PC-3 (cell line): ENCODE data around the gene VPS35L. TPM values are rescaled to one million over a fixed set of nuclear protein-coding genes. Genes with fewer than 3 reads are reported as not detected.

Source experiments
- ATAC-seq: fragments of 200-7000 bp; cut with Tn5 transposase; 2 replicates; pipeline ENCODE4 v1.9.1; 2020; ENCODE audit warnings: mild to moderate bottlenecking, moderate library complexity
- BruUV-seq: library from RNA; stranded (reverse); fragments of 400-500 nt; replicated peaks from 2 replicates; lab custom pipeline; 2021; lab: Mats Ljungman, UMichigan
- CTCF ChIA-PET: fragments of 300-600 bp; sonication (Branson Sonifier 250); formaldehyde crosslinking; loops from one replicate; lab custom pipeline; 2022; ENCODE audit warnings: antibody characterized with exemption; lab: Charles Lee
- POLR2A ChIA-PET: fragments of 300-600 bp; sonication (Branson Sonifier 250); formaldehyde crosslinking; loops from one replicate; lab custom pipeline; 2022; ENCODE audit warnings: antibody characterized with exemption; ENCODE audit not compliant: unreplicated experiment; lab: Charles Lee
- DNase-seq: peaks from one replicate; pipeline ENCODE4 v3.0.0-alpha.2; 2015
- H2AFZ ChIP-seq: fragments of 300-600 bp; sonication (generic); 2 replicates; pipeline ENCODE4 v1.6.0; 2016; ENCODE audit warnings: antibody characterized with exemption, low read length
- H3F3A ChIP-seq: fragments of 300-600 bp; sonication (generic); one replicate; pipeline ENCODE4 v1.6.0; 2017; ENCODE audit warnings: antibody characterized with exemption, low read length, control low read depth, mild to moderate bottlenecking; ENCODE audit not compliant: unreplicated experiment
- H3K27ac ChIP-seq: fragments of 300-600 bp; sonication (generic); 2 replicates; pipeline ENCODE4 v1.5.1; 2016; ENCODE audit warnings: mild to moderate bottlenecking, low read length
- H3K27me3 ChIP-seq: fragments of 300-600 bp; sonication (generic); 2 replicates; pipeline ENCODE4 v1.6.1; 2016; ENCODE audit warnings: low read length, mixed read lengths
- H3K36me3 ChIP-seq: fragments of 300-600 bp; sonication (generic); 2 replicates; pipeline ENCODE4 v1.6.1; 2016; ENCODE audit warnings: low read depth, mixed run types, low read length, mixed read lengths
- H3K4me1 ChIP-seq: fragments of 300-600 bp; sonication (generic); 2 replicates; pipeline ENCODE4 v1.5.1; 2016; ENCODE audit warnings: low read length; ENCODE audit not compliant: insufficient read depth
- H3K4me2 ChIP-seq: fragments of 300-600 bp; sonication (generic); 2 replicates; pipeline ENCODE4 v1.6.0; 2016; ENCODE audit warnings: low read length
- H3K4me3 ChIP-seq: fragments of 300-600 bp; sonication (generic); 2 replicates; pipeline ENCODE4 v1.5.1; 2016; ENCODE audit warnings: mild to moderate bottlenecking, low read length, mixed read lengths
- H3K79me2 ChIP-seq: fragments of 300-600 bp; sonication (generic); 2 replicates; pipeline ENCODE4 v1.6.1; 2017; ENCODE audit warnings: low read length, mixed read lengths
- H3K9ac ChIP-seq: fragments of 300-600 bp; sonication (generic); 2 replicates; pipeline ENCODE4 v1.6.0; 2016; ENCODE audit warnings: mild to moderate bottlenecking, low read length
- H3K9me2 ChIP-seq: fragments of 300-600 bp; sonication (generic); replicated peaks from 2 replicates; pipeline ENCODE4 v1.6.1; 2016; ENCODE audit warnings: mixed run types, low read length, mixed read lengths
- H3K9me3 ChIP-seq: fragments of 300-600 bp; sonication (generic); 2 replicates; pipeline ENCODE4 v1.6.1; 2016; ENCODE audit warnings: low read length, mixed read lengths
- H4K20me1 ChIP-seq: fragments of 300-600 bp; sonication (generic); 2 replicates; pipeline ENCODE4 v1.6.1; 2016; ENCODE audit warnings: low read length, mixed read lengths
- CTCF ChIP-seq: fragments of 300-600 bp; sonication (generic); conservative IDR thresholded peaks from 2 replicates; pipeline ENCODE4 v1.5.1; 2017; ENCODE audit warnings: antibody characterized with exemption, low read depth, mild to moderate bottlenecking, low read length
- EZH2 ChIP-seq: fragments of 300-600 bp; sonication (generic); IDR thresholded peaks from one replicate; pipeline ENCODE4 v1.6.1; 2017; ENCODE audit warnings: antibody characterized with exemption, mild to moderate bottlenecking, low read length; ENCODE audit not compliant: unreplicated experiment
- EZH2phosphoT487 ChIP-seq: fragments of 300-600 bp; sonication (generic); IDR thresholded peaks from 2 replicates; pipeline ENCODE4 v1.6.1; 2018; ENCODE audit warnings: mild to moderate bottlenecking, antibody characterized with exemption, low read length, borderline replicate concordance
- intact Hi-C: fragments of 100-400 bp; cut with micrococcal nuclease; formaldehyde crosslinking; loops from 2 replicates; pipeline ENCODE4 v1.9.0; 2023
- total RNA-seq: library from RNA; depleted of rRNA; stranded (reverse); fragments of >200 nt; gene quantifications from 2 replicates; pipeline ENCODE4 v1.2.3, GENCODE V29; 2014

Gene VPS35L
- total RNA-seq, 1 experiment from 2014 or later = 2.9 TPM

GRCh38 chr16:19566362-19566761 lies 10.9 kb downstream of the VPS35L start:
- Histone ChIP-seq H3K36me3 (no peaks in the 10 kb centered on the region), H3F3A (no peaks in the 10 kb centered on the region), H2AFZ (no peak overlapping the region), H3K9me3 (no peaks in the 10 kb centered on the region), H3K9me2 (no peaks in the 10 kb centered on the region), H4K20me1 (no peaks in the 10 kb centered on the region), H3K27ac (no peak overlapping the region), H3K79me2 (no peaks in the 10 kb centered on the region), H3K4me1 (no peaks in the 10 kb centered on the region), H3K4me3 (no peak overlapping the region), H3K4me2 (no peak overlapping the region), H3K9ac (no peak overlapping the region), H3K27me3 (no peaks in the 10 kb centered on the region)
- CTCF ChIA-PET = no interaction called here
- TF ChIP-seq EZH2 (no peak), CTCF (no peak), EZH2phosphoT487 (no peak)
- no peak for ATAC-seq
- POLR2A ChIA-PET = no interaction called here
- intact Hi-C loops = no loop called here
- no TSS peak for BruUV-seq
- no peak for DNase-seq

GRCh38 chr16:19567560-19567959 lies 12.1 kb downstream of the VPS35L start:
- Histone ChIP-seq H4K20me1 (no peaks in the 10 kb centered on the region), H3K9me3 (no peaks in the 10 kb centered on the region), H3K79me2 (no peaks in the 10 kb centered on the region), H2AFZ (no peak overlapping the region), H3K27ac (no peak overlapping the region), H3K9me2 (no peaks in the 10 kb centered on the region), H3F3A (no peaks in the 10 kb centered on the region), H3K4me3 (no peak overlapping the region), H3K4me2 (no peak overlapping the region), H3K27me3 (no peaks in the 10 kb centered on the region), H3K36me3 (no peaks in the 10 kb centered on the region), H3K9ac (no peak overlapping the region), H3K4me1 (no peaks in the 10 kb centered on the region)
- intact Hi-C loops = no loop called here
- ChIA-PET POLR2A (no interaction called here), CTCF (no interaction called here)
- ATAC-seq (no peak), DNase-seq (no peak)
- TF ChIP-seq EZH2 (no peak), EZH2phosphoT487 (no peak), CTCF (no peak)
- BruUV-seq = no TSS peak

- Histone ChIP-seq H3K79me2 (no peaks in the 10 kb centered on the region), H3K9me2 (no peaks in the 10 kb centered on the region), H3F3A (no peaks in the 10 kb centered on the region), H3K27me3 (no peaks in the 10 kb centered on the region), H3K4me1 (no peaks in the 10 kb centered on the region), H3K36me3 (no peaks in the 10 kb centered on the region), H3K27ac (no peak overlapping the region), H3K9me3 (no peaks in the 10 kb centered on the region), H3K4me2 (no peak overlapping the region), H4K20me1 (no peaks in the 10 kb centered on the region), H3K9ac (no peak overlapping the region), H2AFZ (no peak overlapping the region), H3K4me3 (no peak overlapping the region)
- BruUV-seq = no TSS peak
- POLR2A ChIA-PET = no interaction called here
- TF ChIP-seq CTCF = no peak
- no peak for TF ChIP-seq EZH2phosphoT487
- TF ChIP-seq EZH2 = no peak
- CTCF ChIA-PET = no interaction called here
- ATAC-seq (no peak), DNase-seq (no peak)
- intact Hi-C loops = no loop called here
Measured at GRCh38 chr16:19573997-19574396, 18.5 kb downstream of the VPS35L start.
